NCI-H748 (cell line): ENCODE results near the gene PGA3.
A peak's percentile ranks its signal among the peaks of the same experiment; 100 is the strongest.
"Not testable (repeated sequence)": the region's sequence is repeated elsewhere in the genome, so short reads cannot be mapped to it uniquely, and the experiment has no call there.

Experiments
- DNase-seq: peaks from one replicate; lab custom pipeline; 2025; ENCODE audit not compliant: unreplicated experiment; lab: John Stamatoyannopoulos, UW

Gene PGA3

GRCh38 chr11:61170566-61170965, 32.7 kb upstream of the PGA3 start:
- no peak for DNase-seq

DNA sequence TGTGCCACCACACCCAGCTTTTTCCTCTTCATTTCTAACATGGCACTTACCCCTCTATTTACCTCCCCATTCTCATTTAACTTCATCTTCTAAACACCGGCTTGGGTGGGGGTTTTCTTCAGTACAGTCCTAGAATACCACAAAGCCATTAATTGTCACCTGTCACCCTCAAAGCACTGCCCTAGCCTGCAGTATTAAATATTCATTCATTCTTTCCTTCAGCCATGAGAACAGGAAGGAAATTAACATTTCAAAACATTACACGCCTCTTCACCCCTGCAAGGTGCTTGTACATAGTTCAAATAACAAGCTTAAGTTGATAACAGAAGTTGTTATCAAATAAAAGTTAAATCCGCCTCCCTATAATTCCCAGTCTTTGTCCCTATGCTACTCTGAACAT, 31.4 kb upstream of the PGA3 start:
- no peak for DNase-seq

GRCh38 chr11:61172356-61172755, 31.0 kb upstream of the PGA3 start:
- DNase-seq: no peak

GRCh38 chr11:61172888-61173287, 30.4 kb upstream of the PGA3 start:
- no peak for DNase-seq

GRCh38 chr11:61173456-61173855, 29.9 kb upstream of the PGA3 start:
- DNase-seq: peak; percentile 57

DNA sequence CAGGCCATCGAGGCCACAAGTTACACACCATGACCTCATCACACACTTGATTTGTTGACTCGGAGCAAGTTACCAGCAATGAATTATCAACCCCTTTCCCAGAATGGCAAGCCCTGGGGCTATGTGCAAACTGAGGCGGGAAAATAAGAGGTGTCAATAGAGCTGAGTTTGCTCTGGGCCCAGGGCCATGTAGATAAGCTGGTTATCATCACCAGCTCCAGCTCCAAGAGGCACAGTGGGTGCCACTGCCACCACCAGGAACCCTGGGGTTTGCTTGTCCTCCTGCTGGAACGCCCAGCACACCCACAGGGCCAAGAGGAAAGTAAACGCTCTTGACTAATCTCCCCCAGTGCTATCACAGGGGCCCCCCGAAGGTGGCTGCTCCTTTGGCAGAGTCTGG, 29.0 kb upstream of the PGA3 start:
- DNase-seq: no peak

DNA sequence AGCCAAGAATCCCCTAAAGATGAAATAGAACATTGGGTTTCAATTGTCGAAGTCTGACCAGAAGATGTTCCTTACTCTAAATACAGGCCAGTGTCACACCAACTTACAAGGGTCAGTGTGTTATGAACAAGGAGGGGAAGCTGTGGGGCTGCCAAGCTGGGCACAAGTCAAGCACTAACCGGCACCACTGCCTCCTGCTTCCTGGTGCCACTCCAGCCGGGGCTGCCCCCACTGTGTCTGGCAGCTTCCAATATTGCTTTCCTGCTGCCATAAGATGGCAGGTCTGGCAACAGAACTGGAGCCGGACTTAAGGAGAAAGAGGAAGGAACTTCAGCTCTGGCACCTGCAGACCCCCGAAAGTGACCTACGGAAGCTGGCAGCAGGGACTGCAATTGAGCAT, 28.4 kb upstream of the PGA3 start:
- no peak for DNase-seq

GRCh38 chr11:61176446-61176845, 26.9 kb upstream of the PGA3 start:
- no peak for DNase-seq

DNA sequence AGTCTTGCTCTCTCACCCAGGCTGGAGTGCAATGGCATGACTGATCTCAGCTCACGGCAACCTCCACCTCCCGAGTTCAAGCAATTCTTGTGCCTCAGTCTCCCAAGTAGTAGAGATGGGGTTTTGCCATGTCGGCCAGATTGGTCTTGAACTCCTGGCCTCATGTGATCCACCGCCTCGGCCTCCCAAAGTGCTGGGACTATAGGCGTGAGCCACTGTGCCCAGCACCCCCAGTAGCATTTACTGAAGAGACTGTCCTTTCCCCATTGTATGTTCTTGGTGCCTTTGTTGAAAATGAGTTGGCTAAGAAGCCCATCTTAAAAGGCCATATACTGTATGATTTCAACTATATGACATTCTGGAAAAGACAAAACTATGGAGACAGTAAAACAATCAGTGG, 23.1 kb upstream of the PGA3 start:
- DNase-seq: not testable (repeated sequence)

- no peak for DNase-seq
Measured at GRCh38 chr11:61181489-61181888, 21.8 kb upstream of the PGA3 start.

DNA sequence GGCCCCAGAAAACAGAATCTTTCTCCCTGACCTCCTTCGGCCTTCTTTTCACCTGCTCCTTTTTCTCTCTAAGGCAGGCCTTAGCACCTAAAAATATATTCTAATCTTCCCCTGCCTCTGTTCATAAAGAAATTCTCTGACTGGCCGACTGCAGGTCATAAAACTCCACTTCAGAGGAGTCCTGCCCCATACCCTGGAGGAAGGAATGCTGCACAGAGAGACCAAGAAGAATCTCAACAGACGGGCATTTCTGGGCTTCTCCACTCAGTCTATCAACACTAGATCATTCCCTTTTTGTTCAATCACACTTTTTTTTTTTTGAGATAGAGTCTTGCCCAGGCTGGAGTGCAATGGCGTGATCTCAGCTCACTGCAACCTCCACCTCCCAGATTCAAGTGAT, 19.7 kb upstream of the PGA3 start:
- no peak for DNase-seq

GRCh38 chr11:61186504-61186903, 16.8 kb upstream of the PGA3 start:
- DNase-seq: no peak

- DNase-seq: peak; percentile 85
Measured at GRCh38 chr11:61187505-61188130, 15.7 kb upstream of the PGA3 start.

- no peak for DNase-seq
Measured at GRCh38 chr11:61189933-61190332, 13.4 kb upstream of the PGA3 start.

DNA sequence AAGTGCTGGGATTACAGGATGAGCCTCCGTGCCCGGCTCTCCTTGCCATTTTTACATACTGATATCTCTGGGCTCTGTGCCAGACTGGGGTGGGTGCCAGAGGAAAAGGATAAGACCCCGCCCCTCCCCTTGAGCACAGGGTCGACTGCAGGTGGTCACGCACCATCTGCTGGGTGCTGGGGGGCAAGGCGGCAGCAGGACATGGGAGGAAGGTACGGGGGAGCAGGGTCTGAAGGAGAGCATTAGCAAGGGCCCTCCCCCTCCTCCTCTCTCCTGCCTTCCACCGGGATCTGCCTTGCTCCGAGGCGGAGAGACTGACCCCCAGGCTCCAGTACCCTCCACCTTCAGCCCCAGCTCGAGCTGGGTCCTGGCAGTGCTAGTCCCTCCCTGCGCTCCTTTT, 9.7 kb upstream of the PGA3 start:
- peak; percentile 42 for DNase-seq

DNA sequence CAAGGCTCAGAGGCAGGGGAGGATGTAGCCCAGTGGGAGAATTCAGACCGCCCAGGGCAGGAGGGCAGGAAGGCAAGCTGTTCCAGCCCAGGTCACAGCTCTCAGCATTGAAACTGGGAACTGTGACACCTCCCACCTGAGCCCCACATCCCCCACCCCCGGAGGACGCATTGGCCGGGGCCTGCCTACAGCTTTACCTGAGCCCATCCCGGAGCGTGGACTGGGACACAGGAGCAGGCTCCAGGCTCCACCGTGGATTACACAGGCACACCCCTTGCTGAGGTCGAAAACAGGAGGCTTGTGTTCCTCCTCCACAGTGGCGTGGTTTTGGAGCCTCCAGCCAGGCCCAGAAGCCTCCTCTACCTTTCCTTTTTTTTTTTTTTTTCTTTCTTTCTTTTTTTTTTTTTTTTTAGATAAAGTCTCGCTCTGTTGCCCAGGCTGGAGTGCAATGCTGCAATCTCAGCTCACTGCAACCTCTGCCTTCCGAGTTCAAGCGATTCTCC, 9.1 kb upstream of the PGA3 start:
- DNase-seq: no peak

DNA sequence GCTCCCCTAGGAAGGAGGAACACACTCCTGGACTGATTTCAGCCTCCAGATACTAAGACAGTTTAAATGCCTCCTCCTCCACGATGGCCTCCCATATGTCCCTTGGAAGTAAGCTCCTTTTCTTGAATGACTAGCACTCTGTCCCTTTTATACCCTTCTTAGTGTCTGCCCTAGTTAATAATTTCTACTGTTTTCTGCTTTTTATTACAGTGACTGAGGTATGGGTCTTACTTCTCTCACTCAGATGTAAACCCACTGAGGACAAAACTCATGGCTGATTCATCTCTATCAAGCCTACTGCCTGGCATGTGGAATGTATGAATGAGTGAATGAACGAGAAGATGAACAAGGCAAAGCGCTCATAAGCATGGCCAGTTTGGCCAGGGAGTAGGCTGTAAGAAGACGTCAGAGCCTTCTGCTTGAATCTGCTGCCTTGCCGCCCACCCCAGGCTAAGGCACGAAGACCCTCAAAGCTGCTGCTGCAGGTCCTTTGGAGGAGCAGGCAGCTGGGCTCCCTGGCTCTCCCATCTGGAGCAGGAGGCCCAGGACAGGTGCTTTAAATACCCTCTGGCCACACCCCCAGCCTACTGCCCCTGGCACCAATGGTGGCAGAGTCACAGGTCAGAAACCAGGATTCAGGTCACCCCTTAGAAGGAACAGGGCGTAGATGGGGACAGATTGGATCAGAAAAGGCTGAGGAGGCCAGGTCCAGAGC, 8.2 kb upstream of the PGA3 start:
- DNase-seq: no peak

- DNase-seq: no peak
Measured at GRCh38 chr11:61195719-61196118, 7.6 kb upstream of the PGA3 start.

- no peak for DNase-seq
Measured at GRCh38 chr11:61198361-61198760, 5.0 kb upstream of the PGA3 start.

GRCh38 chr11:61198948-61199523, 4.3 kb upstream of the PGA3 start:
- no peak for DNase-seq

- DNase-seq: no peak
Measured at GRCh38 chr11:61201476-61201875, 1.8 kb upstream of the PGA3 start.

GRCh38 chr11:61203873-61204272, 558 bp downstream of the PGA3 start:
- not testable (repeated sequence) for DNase-seq
